ENCODE measurements around the gene FAM72C.
"Not testable (repeated sequence)": the region's sequence is repeated elsewhere in the genome, so short reads cannot be mapped to it uniquely, and the experiment has no call there.

Gene FAM72C

DNA sequence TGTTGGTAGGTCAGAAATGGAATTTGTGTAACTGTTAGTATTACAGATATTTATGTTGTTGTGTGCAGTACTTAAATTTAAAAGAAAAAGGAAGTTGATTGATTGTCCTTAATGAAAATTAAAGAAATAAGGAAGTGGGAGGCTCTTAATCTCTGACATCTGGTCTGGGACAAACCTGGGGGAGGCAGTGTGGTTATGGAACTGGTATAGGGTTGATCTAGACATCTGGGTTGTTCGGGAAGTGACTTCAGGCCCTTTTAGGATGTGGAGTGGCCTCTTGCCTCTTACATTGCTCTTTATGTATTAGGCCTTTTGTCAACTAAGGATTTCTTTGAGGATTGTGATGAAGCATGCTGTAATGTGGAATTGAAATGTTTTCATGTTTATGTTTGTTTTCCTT is 16.1 kb upstream of the FAM72C start:
- H3K4me3 ChIP-seq, result not testable (repeated sequence)

DNA sequence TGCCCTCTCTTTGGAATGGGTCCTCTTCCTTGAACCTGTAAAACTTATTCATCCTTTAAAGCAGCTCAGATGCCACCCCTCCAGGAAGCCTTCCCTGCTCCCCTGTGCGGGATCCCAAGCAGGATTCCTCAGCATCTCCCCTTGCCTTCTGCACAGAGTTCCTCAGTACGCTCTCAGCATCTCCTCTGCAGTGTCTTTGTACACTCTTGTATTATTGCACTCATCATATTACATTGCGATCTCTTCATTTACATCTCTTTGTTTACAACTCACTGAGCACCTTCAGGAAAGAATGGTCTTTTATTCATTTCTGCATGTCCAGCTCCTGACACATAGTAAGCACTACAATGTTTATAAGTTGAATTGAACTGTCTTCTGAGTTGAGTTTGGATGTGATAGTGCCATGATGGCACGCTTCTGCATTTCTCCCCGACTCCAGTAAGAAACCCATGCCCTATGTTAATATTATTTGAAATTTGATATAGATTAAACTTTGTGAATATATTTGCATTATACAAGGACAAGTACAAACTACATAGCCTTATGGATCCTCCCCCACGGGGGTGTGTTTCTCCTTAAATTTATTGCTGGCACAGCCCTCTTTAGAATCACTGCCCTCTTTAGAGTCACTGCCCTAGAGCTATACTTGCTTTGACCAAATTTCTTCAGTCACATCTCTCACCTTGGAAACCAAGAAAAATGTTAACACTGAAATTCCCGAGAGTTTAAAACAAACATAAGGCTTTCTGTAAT is 13.1 kb upstream of the FAM72C start:
- not testable (repeated sequence) for H3K27ac ChIP-seq, H3K4me3 ChIP-seq

More for the DNA sequence above, 16.1 kb upstream of the FAM72C start:
- H3K27ac ChIP-seq, result not testable (repeated sequence)

DNA sequence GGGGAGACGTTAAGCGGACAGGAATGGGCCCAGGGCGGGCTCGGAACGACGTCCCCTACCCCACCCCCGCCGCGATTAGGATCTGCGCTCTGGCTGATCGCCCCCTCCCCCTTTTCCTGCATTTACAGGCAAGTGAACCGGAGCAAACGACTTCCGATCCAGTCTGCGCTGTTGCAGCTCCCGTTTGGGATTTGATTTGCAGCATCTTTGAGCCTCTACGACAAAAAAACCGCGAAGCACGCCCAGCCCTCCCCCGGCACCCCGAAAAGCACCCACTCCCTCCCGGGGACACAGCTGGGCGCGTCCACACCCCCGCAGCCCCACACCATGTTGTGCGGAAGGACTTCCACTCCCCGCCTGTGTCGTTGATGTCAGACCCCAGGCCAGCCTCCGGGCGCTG is 2.6 kb upstream of the FAM72C start:
- H3K4me3 ChIP-seq, result peak overlapping the region in 5 of 7 experiments; percentile 27 to 45 (median 42)

DNA sequence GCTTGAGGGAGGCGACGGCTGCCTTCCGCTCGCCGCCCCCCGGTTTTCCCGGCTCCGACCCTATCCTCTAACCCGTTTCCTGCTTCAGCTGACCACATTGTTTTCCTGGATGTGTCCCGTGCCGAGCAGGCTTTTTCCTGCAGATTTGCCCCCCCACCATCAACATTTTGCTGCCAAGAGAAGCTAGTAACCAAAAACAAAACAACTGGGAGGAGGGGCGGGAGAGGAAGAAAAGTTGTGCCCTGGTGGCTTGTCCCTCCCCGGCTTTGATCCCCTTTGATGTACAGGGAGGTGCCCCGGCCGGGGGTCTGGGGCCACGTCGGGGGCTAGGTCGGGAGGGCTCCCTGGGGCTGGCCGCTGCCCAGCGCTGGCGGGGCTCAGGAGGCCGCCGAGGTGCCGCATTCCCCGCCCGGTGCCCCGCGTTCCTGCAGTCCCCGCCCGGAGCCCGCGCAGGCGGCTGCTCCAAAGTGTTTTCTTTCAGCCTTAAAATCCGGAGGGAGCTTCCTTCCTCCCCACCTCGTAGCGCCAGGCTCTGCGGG is 2.2 kb upstream of the FAM72C start:
- peak overlapping the region in 3 of 21 experiments; percentile 31 to 49 (median 47) for H3K27ac ChIP-seq
- H3K4me3 ChIP-seq, result peak overlapping the region in 6 of 7 experiments; percentile 26 to 45 (median 37)

More for the DNA sequence above, 2.6 kb upstream of the FAM72C start:
- H3K27ac ChIP-seq, result peak overlapping the region in 2 of 21 experiments; percentile 14 to 31

DNA sequence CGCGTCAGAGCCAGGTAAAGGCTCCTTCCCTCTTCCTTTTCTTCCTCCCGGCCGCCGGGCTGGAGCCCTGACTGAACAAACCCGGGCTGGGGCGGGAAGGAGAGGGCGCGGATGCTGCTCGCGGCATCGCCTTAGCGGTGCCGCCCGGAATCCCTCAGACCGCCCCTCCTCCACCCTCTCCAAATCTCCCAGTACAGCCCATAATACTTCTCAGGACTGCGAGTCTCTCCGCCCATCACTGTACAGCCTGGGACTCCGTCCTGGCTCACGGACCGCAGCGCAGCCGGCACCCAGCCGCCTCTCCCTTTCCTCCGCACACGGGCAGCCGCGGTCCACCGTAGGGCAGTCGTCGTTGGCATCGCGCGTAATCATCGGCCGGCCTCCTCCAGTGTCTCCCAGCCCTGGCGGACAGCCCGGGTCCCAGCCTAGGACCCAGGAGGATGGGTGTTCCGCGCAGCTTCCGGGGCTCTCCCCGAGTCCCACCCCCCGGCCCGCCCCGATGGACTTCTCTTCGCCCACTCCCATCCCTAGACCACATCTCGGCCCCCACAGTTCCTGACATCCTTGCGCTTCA is 1.1 kb upstream of the FAM72C start:
- H3K4me3 ChIP-seq, H3K27ac ChIP-seq: not testable (repeated sequence)

DNA sequence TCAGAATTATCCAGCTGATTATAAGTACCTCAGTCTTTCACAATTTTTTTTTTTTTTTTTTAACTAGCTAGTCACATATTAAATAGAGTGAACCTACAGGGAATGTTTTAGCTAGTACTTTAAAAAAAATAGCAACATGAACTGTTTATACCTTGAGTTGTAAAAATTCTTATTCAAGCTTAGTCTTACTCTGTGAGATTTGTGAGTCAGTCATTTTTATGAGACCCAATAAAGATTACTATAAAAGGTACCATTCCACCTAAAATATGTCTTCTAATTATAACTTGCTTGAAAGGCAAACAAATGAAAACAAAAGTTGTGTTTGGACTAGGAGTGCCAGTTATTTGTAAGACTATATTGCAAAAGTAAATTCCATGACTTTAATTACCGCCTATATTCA is 5.9 kb downstream of the FAM72C start:
- not testable (repeated sequence) for H3K4me3 ChIP-seq

DNA sequence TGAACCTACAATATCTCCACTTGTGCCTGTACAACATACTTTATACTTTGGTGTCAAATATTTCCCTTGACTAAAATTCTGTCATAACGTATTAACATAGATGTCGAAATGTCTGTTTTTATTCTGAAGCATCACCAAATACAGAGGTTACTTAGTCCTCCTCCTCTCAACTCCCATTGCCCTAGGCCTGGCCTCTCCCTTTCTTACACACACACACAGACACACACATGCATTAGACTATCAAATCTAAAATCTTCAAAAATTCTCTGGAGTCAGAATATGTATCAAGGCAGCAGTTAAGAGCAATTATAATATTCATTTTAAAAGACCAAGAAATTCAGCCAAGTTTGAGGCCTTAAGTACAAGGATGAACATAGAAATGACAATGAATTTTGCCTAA is 7.5 kb downstream of the FAM72C start:
- not testable (repeated sequence) for H3K27ac ChIP-seq, H3K4me3 ChIP-seq

More for the DNA sequence above, 5.9 kb downstream of the FAM72C start:
- H3K27ac ChIP-seq, result not testable (repeated sequence)

DNA sequence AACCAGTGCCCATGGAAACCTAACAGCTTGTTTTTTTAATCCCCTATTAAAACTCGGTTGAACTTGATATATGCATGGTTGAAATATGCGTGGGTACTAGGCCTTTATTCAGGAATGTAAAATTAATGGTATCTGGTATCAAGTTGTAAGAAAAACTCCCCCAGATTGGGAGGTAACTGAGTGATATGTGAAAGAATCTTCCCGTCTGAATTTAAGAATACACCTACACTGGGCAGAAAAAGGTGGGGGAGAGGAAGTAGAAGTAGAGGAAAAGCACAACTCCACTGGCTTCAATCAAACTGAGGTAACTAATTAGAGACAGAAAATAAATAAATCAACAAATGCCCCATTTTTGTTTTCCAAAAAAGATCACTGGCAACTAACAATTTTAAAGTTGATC is 15.9 kb downstream of the FAM72C start:
- H3K4me3 ChIP-seq, H3K27ac ChIP-seq: not testable (repeated sequence)

DNA sequence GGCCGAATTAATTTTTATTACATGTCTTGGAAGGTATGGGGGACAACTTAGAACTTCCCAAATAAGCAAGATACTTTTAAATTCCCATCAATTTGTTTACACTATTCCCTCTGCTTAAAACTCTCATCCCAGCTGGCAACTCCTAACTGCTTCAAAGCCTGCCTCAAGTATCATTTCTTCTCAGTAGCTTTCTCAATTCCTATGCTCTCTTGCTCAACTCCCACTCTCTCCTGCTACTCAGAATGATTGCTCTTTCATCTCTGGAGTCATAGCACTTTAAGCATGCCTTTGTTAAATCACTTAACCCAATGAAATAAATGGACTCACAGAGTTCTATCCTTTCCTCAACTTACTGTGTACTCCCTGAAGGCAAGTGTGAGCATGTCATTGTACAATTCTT is 18.9 kb downstream of the FAM72C start:
- not testable (repeated sequence) for H3K4me3 ChIP-seq, H3K27ac ChIP-seq

DNA sequence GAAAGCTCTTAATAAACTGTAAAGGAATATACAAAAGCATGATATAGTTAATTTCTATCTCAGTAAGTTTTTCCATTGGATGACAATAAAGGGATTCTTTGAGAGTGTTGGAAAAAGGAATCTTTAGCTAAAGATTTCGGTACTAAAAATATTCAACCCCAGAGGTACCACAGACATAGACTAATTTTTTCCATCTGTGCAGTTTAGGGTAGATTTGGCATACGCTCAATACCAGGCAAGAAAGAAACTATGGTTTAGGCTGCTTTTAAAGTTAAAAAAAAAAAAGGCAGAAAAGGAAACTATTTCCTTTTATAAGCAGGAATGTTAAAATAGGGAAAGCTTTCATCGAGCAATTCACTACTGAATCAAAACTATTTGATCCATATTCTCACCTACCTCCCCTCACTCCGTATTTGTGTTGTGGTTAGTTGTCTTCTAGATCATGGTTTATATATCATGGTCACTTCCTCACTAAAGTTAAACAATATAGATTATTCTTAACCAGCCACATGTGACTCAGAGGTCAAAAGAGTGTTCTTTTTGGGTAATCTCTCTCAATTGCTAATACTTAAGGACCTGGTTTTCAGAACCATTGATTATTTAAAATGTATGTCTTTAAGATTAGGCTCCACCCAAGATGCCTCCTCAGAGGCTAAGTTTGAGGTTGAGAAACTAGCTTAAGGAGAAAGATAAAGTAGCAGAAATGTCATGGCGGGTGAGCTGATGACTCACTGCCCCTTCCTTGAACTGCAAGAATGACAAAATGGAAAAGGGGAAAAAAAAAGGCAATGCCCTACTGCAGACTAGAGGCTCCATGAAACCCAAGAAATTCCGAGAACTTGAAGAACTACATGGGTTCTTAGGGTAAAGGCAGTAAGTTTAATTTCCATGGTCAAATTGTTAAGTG is 20.0 kb downstream of the FAM72C start:
- not testable (repeated sequence) for H3K27ac ChIP-seq, H3K4me3 ChIP-seq

DNA sequence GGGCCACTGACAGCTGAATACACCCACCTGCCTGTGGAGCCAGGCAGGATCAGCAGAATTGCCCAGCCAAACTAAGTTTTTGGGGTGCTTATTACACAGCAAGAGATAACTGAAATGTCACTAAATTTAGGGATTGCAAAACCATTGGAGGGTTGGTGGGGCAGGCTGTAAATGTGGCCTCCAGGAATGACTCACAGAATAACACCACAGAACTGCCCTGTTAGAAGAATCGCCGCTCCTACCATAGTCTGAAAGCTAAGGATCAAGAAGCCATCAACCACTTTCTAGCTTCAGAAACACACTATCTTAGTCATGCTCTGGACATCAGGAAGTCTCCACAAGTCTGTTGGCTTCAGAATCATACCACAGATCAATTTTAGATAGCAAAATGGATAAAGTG is 24.0 kb downstream of the FAM72C start:
- H3K4me3 ChIP-seq, result not testable (repeated sequence)

DNA sequence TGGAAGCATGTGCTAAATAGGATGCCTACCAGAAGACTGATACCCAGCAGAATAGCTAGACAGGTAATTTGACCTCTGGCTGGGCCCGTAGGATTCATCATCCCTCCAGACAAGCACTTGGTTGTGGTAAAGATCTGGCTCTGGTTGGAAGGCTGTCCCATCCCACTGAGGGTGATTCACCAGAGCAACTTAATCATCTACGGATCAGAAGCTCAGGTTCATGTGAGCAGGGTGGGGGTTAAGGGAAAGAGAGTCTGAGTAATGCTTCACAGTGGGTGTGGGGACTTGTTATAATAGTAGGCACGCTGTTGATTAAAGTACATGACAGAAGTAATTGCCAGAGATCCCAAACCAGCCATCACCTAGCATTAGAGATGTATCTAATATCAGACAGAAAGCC is 26.5 kb downstream of the FAM72C start:
- H3K27ac ChIP-seq, result not testable (repeated sequence)

More for the DNA sequence above, 24.0 kb downstream of the FAM72C start:
- not testable (repeated sequence) for H3K27ac ChIP-seq

DNA sequence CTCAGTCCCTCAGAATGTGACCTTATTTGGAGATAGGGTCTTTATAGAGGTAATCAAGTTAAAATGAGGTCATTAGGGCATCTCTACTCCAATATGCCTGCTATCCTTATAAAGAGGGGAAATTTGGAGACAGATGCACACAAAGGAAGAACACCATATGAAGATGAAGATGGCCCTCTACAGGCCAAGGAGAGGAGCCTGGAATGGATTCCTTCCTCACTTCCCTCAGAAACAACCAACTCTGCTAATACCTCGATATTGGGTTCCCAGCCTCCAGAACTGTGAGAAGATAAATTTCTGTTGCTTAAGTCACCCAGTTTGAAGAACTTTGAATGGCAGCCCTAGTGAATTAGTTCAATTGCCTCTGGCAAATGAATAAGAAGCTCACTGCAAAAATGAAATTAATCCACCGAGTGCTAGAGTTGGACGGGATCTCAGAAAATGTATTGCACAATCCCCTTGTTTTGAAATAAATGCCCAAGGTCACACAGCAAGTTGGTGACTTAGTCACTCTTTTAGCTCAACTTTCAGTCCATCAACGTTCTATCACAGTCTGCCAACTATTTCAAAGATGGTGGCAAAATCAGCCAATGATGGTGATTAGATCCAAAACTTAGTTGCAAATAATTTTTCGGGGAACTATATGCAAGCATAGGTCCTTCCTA is 27.1 kb downstream of the FAM72C start:
- not testable (repeated sequence) for H3K4me3 ChIP-seq, H3K27ac ChIP-seq

More for the DNA sequence above, 26.5 kb downstream of the FAM72C start:
- H3K4me3 ChIP-seq, result not testable (repeated sequence)

DNA sequence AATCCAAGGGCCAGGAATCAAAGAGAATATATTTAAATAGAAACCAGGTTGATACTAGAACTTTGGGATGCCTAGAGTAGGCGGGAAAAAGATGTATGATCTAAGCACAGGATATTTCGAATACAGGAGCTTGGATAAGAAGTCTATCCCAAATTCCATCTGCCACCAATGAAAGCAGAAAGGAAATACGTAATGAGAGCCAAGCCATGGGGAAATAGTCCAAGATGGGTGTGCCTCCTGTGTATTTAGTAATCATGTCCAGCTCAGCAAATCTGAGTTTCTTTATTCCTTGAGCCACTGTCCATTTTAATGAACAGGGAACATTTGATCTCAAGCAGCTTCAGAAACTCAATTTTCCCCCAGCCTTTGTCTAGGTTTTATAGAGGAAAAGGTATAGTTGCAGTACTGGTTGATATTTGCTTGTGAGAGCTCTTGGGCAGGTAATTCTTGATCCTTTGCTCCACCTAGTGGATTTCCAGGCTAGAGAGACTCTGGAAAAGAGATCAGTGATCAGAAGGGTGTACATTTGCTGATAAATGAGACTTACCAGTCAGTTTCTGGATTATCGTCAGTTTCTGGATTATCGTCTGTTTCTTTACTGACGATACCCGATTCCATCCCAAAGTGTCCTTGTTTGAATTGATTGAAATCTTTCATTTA is 28.3 kb downstream of the FAM72C start:
- H3K27ac ChIP-seq, H3K4me3 ChIP-seq: not testable (repeated sequence)

DNA sequence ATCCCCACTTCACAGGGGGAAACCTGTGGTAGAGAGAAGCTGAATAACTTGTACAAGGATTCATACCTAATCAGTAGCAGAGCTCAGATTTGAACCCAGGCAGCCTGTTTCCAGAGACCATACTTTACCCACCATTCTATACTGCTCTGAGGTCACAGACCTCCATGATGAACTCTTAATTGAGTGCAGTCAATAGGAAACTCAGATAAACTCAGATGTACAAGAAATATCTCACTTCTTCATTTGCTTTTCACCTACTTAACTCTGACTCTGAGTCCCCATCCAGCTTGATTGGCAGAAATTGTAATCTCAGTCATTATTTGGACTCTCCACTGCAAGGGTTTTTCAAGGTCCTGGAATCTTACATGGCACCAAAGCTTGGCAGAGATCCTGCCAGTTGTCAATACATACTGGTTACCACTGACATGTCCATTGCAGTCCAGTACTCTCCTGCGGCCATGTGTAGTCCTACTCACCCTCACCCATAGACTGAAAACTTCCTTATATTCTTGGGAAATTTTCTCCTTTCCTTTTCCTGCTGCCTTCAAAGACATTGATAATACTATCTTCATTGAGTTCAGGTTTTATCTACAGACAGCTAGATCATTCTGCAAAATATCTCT is 29.4 kb downstream of the FAM72C start:
- not testable (repeated sequence) for H3K4me3 ChIP-seq, H3K27ac ChIP-seq

DNA sequence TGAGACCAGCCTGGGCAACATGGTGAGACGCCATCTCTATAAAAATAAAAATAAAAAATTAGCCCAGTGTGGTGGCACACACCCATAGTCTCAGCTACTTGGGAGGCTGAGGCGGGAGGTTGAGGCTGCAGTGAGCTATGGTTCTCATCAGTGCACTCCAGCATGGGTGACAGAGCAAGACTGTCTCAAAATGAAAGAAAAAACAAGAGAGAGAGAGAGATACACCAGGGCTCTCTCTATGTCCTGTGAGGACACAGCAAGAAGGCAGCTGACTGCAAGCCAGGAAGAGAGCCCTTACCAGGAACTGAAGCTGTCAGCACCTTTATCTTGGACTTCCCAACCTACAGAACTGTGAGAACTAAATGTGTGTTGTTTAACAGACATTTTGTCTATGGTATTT is 32.1 kb downstream of the FAM72C start:
- H3K27ac ChIP-seq, H3K4me3 ChIP-seq: not testable (repeated sequence)

DNA sequence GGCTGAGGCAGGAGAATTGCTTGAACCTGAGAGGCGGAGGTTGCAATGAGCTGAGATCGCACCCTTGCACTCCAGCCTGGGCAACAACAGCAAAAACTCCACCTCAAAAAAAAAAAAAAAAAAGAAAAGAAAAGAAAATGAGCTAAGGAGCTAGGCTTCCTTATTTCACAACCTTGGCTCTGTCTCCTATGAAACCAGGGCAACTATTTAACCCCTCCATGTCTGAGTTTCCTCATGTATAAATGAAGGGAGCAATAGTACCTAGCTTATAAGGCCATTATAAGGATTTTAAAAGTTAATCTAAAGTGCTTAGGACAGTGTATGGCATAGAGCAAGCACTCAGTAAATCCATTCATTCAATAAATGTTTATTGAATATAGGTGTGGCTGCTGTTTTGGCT is 32.9 kb downstream of the FAM72C start:
- not testable (repeated sequence) for H3K4me3 ChIP-seq, H3K27ac ChIP-seq

DNA sequence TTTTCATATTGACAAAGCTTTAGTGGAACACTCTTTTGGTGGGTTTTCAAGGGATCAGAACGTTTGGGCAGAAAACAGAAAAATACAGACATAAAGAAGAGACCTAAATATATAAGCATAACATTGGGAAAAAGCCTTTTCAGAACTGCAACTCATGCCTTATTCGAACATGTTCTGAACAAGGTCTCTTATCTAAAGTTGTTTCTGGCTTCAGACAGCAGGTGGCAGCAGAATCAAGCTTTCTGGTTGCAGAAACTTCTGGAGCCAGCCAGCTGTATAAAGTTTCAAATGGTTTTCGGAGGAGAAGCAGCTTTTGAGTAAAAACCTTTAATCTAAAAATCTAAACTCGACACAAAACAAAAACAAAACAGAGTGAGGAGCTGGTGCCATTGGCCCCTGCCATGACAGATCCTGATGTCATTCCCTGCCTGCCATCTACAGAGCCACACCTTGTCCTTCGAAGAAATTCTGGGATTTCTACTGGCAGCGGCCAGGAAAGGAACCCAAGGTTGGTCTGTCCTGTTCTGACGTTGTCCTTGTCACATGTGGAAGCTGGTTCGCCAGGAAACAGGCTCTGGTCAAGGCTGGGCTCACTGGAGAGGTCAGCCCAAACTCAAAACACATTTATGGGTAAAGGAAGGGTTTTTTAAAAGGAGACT is 35.2 kb downstream of the FAM72C start:
- not testable (repeated sequence) for H3K27ac ChIP-seq

More for the DNA sequence above, 35.2 kb downstream of the FAM72C start:
- not testable (repeated sequence) for H3K4me3 ChIP-seq

All from skin epidermis (tissue), 12 donors.